GM19467 (cell line): ENCODE measurements around the gene GLYATL1.

Experiments used
- ATAC-seq: cut with Tn5 transposase; IDR thresholded peaks from one replicate; pipeline ENCODE4 v1.9.1; 2021; ENCODE audit warnings: mild to moderate bottlenecking, moderate library complexity; ENCODE audit not compliant: unreplicated experiment

Gene GLYATL1

DNA sequence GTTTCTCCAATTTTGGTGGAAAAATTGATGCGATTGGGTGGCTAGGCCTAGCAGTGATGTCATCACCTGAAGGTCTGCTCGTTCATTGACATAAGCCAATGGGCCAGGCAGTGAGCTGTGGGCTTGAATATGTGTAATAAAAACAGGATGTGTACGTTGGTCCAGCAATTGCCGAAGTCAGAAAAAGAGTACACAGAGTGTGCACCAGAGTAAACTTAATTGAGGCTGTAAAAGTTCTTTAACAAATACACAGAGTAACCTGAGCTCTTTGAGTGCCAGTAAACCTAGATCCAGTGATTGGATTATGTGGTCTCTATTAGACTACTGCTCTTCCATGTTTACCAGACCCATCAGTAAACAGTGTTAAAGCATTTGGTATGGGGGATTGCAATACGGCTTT is 13.0 kb upstream of the GLYATL1 start:
- ATAC-seq = no peak

DNA sequence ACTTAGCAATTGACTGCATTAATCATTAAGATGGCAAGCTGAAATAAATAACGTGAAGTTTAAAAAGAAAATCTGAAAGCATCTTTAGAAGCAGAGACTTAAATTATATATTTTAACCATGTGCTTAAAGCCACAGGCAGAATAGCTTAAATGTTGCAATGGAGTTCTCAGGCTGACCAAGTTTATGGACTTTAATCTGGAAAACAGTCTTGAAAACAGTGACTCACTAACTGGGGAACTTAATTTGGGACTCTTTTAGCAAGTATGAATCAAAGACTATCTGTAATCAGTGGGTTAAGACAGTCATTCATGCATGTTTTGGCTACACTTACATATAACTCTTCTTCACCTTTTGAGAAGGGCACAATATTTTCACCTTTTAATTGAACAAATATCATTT is 12.6 kb upstream of the GLYATL1 start:
- no peak for ATAC-seq

- no peak for ATAC-seq
These were observed 11.7 kb upstream of the GLYATL1 start for GRCh38 chr11:58927393-58928106.

- ATAC-seq = no peak
These were observed 11.2 kb upstream of the GLYATL1 start for GRCh38 chr11:58928107-58928499.

DNA sequence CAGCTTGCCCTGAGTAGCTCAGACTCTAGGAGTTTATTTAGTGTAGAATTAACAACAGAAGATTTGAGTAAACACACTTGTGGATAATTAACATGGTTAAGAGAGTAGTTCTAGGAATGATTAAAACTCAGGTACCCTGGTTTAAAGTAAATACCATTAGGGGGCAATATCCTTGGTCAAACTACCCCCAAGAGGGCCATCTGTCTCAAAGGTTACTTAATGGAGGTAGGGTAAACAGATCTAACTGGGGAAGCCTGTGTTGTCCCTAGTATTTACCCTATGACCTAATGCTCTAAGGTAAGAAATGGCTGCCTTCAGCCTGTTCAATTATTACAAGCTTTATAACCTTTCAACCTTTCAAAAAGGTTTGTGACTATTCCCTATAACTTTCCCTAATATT is 10.6 kb upstream of the GLYATL1 start:
- no peak for ATAC-seq

- ATAC-seq = no peak
These were observed 8.4 kb upstream of the GLYATL1 start for GRCh38 chr11:58930926-58931325.

- no peak for ATAC-seq
These were observed 5.6 kb upstream of the GLYATL1 start for GRCh38 chr11:58933661-58934060.

GRCh38 chr11:58934945-58935513 is 4.3 kb upstream of the GLYATL1 start:
- ATAC-seq = no peak

- ATAC-seq = no peak
These were observed 890 bp upstream of the GLYATL1 start for GRCh38 chr11:58938398-58938797.

DNA sequence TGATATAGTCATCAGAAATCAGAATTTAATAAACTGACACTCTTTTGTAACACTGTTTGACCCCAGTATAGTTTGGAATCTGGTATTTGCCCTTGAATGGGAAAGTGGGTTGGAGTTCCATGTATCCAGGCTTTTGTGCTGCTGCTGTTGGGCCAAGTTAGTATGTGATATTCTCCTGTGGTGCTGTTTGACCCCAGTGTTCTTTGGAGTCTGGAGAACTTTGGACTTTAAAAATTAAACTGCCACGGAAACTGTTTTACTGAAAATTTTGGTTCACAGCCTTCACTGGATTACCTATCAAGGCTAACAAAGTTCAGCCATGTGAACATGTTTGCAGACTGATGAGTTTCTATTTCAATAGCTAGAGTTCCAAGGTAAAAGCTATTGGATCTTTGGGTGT is 740 bp downstream of the GLYATL1 start:
- no peak for ATAC-seq

- no peak for ATAC-seq
These were observed 2.5 kb downstream of the GLYATL1 start for GRCh38 chr11:58941838-58942237.

DNA sequence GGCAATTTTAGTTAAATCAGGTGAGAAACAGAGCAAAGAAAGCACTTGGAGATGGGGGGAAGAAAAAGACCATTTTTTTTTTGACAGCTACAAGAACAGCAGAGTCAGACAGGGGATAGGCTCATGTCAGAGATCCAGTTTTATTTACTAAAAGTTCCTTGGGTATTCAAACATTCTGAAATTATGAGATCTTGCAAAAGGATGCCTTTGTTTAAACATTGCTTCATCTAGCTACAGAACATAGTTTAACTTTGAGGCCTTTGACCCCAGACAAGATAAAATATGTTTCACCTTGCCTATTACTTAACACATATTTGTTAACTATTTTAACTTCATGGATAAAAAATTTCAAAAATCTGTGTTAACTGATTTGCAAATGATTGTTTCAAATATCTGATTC is 6.4 kb downstream of the GLYATL1 start:
- ATAC-seq = no peak

- ATAC-seq = no peak
These were observed 9.9 kb downstream of the GLYATL1 start for GRCh38 chr11:58949184-58949583.

DNA sequence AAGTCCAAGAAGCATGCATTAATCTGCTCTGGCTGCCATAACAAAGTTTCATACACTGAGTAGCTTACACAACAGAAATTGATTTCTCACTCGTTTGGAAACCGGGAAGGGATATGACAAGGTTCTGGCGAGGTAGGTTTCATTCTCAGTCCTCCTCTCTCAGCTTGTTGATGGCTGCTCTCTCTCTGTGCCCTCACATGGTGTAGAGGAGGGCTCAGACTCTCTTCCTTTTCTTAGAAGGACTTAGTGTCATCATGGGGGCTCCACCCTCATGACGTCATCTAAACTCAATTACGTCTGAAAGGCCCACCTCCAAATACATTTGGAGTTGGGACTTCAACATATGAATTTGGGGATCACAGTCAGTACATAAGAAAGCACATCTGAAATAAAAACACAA is 18.6 kb downstream of the GLYATL1 start:
- no peak for ATAC-seq

DNA sequence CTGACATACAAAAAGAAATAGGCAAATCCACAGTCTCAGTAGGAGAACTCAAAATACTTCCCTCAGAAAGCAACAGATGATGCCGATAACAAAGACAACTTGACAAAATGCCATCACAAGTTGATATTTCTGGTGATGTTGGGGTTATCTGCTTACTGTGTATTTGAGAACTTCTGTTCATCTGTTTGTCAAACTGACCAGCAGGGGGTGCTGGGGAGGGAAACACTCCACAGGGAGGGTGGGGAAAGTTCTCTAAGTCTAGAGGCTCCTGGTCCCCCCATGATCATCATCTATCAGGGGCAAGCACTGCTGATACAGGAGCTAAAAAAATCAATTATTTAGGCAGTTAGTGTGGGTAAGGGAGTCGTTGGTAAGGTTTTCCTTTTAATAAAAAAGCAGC is 19.2 kb downstream of the GLYATL1 start:
- ATAC-seq = no peak

- no peak for ATAC-seq
These were observed 24.3 kb downstream of the GLYATL1 start for GRCh38 chr11:58963551-58964104.

DNA sequence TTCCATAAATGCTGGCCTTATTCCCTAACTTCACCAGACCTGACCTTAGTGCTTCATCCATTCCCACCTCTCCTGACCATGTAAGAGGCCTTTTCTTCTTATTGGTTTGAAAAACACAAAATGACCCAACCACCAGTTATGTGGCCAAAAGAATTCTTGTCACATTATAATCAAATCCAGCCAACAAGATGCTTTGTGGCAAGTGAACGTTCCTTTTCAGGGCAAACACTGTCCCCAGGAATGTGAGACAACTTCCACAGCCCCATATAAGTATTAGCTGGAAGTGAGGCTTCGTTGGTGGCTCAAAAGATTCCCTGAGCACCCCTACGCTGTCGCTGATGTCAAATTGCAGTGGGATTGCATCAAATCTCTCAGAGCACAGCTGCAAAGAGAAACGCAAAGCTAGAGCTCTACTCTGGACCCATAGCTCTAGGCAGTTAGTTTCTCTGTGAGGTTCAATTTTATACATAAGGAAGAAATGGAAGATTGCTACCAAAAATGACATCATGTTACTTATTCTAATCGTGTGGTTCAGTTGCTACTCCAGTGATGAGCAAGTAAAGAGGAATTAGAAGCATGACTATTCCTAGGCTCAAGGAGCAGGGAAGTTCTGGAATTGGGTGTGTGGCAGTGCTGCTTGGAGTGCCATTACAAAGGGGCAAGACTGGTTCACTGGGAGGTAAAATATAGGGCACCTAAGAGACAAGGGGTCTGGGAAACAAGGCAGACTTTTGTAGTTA is 26.1 kb downstream of the GLYATL1 start:
- ATAC-seq = no peak

DNA sequence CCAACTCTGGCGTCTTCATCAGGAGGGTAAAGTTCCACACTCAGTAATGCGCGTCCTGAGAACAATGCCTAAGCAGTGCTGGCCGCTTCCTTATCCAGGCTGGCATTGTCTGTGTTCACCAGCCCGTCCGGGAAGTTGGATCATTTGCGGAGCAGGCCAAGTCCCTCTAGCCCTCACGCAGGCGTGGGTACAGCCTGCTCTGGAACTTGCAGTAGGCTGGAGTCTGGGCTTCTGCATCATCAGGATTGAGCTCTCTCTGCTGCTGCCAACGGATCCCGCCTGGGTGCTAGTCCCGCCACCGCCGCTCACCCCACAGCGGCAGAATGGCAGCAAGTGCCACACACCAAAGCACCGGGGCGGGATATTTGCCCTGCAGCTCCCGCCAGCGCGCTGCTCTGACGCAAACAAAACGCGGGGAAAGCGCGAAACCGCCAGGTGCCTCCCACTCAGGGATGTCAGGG is 29.0 kb downstream of the GLYATL1 start:
- ATAC-seq = no peak

DNA sequence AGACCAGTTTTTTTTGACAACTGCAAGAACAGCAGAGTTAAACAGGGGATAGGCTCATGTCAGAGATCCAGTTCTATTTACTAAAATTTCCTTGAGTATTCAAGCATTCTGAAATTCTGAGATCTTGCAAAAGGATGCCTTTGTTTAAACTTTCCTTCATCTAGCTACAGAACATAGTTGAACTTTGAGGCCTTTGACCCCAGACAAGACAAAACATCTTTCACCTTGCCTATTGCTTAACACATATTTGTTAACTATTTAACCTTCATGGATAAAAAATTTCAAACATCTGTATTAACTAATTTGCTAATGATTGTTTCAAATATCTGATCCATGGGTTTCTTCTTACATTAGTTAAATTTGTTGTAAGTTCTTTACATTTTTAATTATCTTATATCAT is 38.2 kb downstream of the GLYATL1 start:
- no peak for ATAC-seq

DNA sequence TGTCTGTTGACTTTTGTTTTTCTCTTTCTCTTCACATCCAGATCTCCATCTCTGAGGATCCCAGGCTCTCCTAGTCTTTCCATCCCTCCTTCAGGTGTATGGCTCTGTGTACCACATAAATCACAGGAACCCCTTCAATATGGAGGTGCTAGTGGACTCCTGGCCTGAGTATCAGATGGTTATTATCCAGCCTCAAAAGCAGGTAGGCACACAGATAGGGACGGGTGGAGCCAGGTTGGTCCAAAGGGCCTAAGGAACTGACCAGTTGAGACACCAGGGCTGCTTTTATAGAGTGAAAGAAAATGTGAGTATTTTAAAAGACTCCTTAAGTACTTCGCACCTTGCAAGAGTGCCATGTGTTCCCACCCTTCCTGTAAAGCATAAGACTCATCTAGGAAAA is 39.9 kb downstream of the GLYATL1 start:
- no peak for ATAC-seq

- ATAC-seq = no peak
These were observed 41.0 kb downstream of the GLYATL1 start for GRCh38 chr11:58980159-58980843.
